Measurements from ENCODE around the gene GOLGA6C.

DNA sequence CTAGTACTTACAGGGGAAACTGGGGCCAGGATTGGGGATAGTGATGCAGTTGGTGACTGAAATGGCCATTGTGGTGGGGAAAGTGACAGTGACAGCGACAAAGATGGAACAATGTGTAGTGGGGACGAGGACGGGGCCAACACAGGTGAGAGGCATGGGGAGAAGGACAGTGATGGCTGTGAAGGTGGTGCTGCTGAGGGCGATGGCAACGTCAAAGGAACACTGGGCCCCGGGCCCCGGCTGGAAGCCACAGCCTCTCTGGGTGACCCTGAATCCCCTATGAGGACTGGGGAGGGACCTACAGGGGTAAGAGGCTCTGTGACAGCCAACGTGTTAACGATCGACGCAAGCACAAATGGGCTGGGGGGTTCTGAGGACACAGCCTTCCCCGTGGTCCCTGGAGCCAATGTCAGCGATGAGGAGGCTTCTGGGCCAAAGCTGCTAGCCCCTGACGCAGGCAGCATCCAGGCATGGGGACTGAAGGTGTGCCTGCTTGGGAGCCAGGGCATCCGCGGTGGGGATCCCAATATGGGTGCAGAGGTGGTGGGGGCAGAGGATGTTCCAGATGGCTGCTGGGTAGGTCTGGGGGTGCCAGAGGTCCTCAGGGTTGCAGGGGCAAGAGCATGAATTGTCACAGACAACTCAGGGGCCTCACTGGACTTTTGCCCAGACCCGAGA, 25.2 kb upstream of the GOLGA6C start:
- TF ChIP-seq, protein P1, sequence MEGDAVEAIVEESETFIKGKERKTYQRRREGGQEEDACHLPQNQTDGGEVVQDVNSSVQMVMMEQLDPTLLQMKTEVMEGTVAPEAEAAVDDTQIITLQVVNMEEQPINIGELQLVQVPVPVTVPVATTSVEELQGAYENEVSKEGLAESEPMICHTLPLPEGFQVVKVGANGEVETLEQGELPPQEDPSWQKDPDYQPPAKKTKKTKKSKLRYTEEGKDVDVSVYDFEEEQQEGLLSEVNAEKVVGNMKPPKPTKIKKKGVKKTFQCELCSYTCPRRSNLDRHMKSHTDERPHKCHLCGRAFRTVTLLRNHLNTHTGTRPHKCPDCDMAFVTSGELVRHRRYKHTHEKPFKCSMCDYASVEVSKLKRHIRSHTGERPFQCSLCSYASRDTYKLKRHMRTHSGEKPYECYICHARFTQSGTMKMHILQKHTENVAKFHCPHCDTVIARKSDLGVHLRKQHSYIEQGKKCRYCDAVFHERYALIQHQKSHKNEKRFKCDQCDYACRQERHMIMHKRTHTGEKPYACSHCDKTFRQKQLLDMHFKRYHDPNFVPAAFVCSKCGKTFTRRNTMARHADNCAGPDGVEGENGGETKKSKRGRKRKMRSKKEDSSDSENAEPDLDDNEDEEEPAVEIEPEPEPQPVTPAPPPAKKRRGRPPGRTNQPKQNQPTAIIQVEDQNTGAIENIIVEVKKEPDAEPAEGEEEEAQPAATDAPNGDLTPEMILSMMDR (IDR thresholded peaks at IDR 0.05): no peak
- TF ChIP-seq EZH2 (IDR thresholded peaks at IDR 0.05) (no peak), EZH2phosphoT487 (IDR thresholded peaks at IDR 0.05) (no peak)

Data from neural progenitor cell (in vitro differentiated cells).